HepG2 (cell line): ENCODE measurements around the gene DNASE1L2. TPM values are rescaled to one million over a fixed set of nuclear protein-coding genes. Genes with fewer than 3 reads are reported as not detected.

Experiments
- DNMT1 ChIP-seq: sonication (generic); formaldehyde crosslinking; IDR thresholded peaks from 2 replicates; pipeline ENCODE4 v1.5.1; 2020; ENCODE audit warnings: mild to moderate bottlenecking, missing genetic modification reagents
- HNF1A ChIP-seq, 2 experiments: sonication (generic) in 1 of 2; formaldehyde crosslinking in 1 of 2; IDR thresholded peaks; 2 replicates each; pipeline versions ENCODE4 v1.4.0 to v1.6.1; 2016 to 2020; ENCODE audit warnings: borderline replicate concordance in 1 of 2, low read depth in 1 of 2, mild to moderate bottlenecking in 1 of 2, missing genetic modification reagents in 1 of 2
- MIER2 ChIP-seq: IDR thresholded peaks from 2 replicates; pipeline ENCODE4 v1.6.1; 2016; ENCODE audit warnings: missing biosample characterization, missing genetic modification reagents
- NFYC ChIP-seq: IDR thresholded peaks from 2 replicates; pipeline ENCODE4 v1.6.1; 2016; ENCODE audit warnings: missing genetic modification reagents, missing compliant biosample characterization
- RXRB ChIP-seq: IDR thresholded peaks from 2 replicates; pipeline ENCODE4 v1.6.1; 2016; ENCODE audit warnings: borderline replicate concordance, missing genetic modification reagents, missing compliant biosample characterization
- UBTF ChIP-seq: sonication (generic); formaldehyde crosslinking; IDR thresholded peaks from 2 replicates; pipeline ENCODE4 v1.4.0; 2020; ENCODE audit warnings: mild to moderate bottlenecking, missing genetic modification reagents
- ZBTB2 ChIP-seq: sonication (generic); formaldehyde crosslinking; IDR thresholded peaks from 2 replicates; pipeline ENCODE4 v1.8.0; 2022; ENCODE audit warnings: low read depth, missing genetic modification reagents
- ZBTB34 ChIP-seq: sonication (generic); formaldehyde crosslinking; IDR thresholded peaks from 2 replicates; pipeline ENCODE4 v1.8.0; 2022; ENCODE audit warnings: mild to moderate bottlenecking, missing genetic modification reagents
- ZBTB38 ChIP-seq: sonication (generic); formaldehyde crosslinking; IDR thresholded peaks from 2 replicates; pipeline ENCODE4 v1.5.1; 2020; ENCODE audit warnings: mild to moderate bottlenecking, missing genetic modification reagents
- ZBTB7A ChIP-seq: sonication (generic); formaldehyde crosslinking; IDR thresholded peaks from 2 replicates; pipeline ENCODE4 v1.8.0; 2022; ENCODE audit warnings: mild to moderate bottlenecking, missing genetic modification reagents
- ZKSCAN5 ChIP-seq: sonication (generic); formaldehyde crosslinking; IDR thresholded peaks from 2 replicates; pipeline ENCODE4 v1.5.1; 2020; ENCODE audit warnings: mild to moderate bottlenecking, missing genetic modification reagents
- ZNF3 ChIP-seq: IDR thresholded peaks from 2 replicates; pipeline ENCODE4 v1.7.0; 2017; ENCODE audit warnings: inconsistent platforms
- ZNF558 ChIP-seq: sonication (generic); formaldehyde crosslinking; IDR thresholded peaks from 2 replicates; pipeline ENCODE4 v1.9.0; 2022; ENCODE audit warnings: mild to moderate bottlenecking, missing genetic modification reagents, borderline replicate concordance
- ZNF567 ChIP-seq: sonication (generic); formaldehyde crosslinking; IDR thresholded peaks from 2 replicates; pipeline ENCODE4 v1.8.1; 2023; ENCODE audit warnings: mild to moderate bottlenecking, missing genetic modification reagents, borderline replicate concordance
- ZNF619 ChIP-seq: sonication (generic); formaldehyde crosslinking; IDR thresholded peaks from 2 replicates; pipeline ENCODE4 v1.4.0; 2020; ENCODE audit warnings: mild to moderate bottlenecking, missing genetic modification reagents
- ZNF777 ChIP-seq: sonication (generic); formaldehyde crosslinking; IDR thresholded peaks from 2 replicates; pipeline ENCODE4 v1.4.0; 2020; ENCODE audit warnings: missing genetic modification reagents
- ZNF878 ChIP-seq: sonication (generic); formaldehyde crosslinking; IDR thresholded peaks from 2 replicates; pipeline ENCODE4 v1.8.1; 2023; ENCODE audit warnings: mild to moderate bottlenecking, missing genetic modification reagents, moderate library complexity
- polyA plus RNA-seq, 8 experiments: library from polyadenylated mRNA; depleted of rRNA in 3 of 8; stranded (reverse) in 7 of 8; unstranded in 1 of 8; fragments of >200 nt; fragmentation: Illumina TruSeq in 4 of 8; extraction: Trizol in 4 of 8; gene quantifications; 2 replicates each; pipeline versions ENCODE4 v1.2.1 to v1.2.3, GENCODE V29; 2011 to 2016; ENCODE audit warnings: low read depth in 4 of 8, missing spikeins in 1 of 8, mixed read lengths in 1 of 8; ENCODE audit not compliant: insufficient read depth in 1 of 8
- total RNA-seq, 5 experiments: library from RNA; depleted of rRNA; stranded (reverse); fragments of >200 nt; fragmentation: Illumina TruSeq; extraction: Trizol; gene quantifications; 2 replicates each; pipeline ENCODE4 v1.2.3, GENCODE V29; 2016; ENCODE audit warnings: low read depth in 1 of 5

The DNASE1L2 gene
- total and polyA plus RNA-seq, 2 of the 13 experiments (the other 11 are each of a cell fraction or from before 2014, with no cell fraction given), result 0.44 to 0.50 TPM

- TF ChIP-seq ZNF567 (CRISPR knock-in tag) (peak; percentile 91), ZBTB7A (CRISPR knock-in tag) (peak; percentile 58; the same call in 1 of the 2 replicates), ZBTB34 (CRISPR knock-in tag) (peak; percentile 86), ZBTB38 (CRISPR knock-in tag) (peak; percentile 86), ZKSCAN5 (CRISPR knock-in tag) (no peak), NFYC (CRISPR knock-in tag) (peak; percentile 44; the same call in 1 of the 2 replicates), HNF1A (IDR thresholded peaks at IDR 0.05; ENCODE audit: low read depth) (no peak), HNF1A (CRISPR knock-in tag; IDR thresholded peaks at IDR 0.05; ENCODE audit: borderline replicate concordance) (peak; percentile 81; the same call in 1 of the 2 replicates), DNMT1 (no peak), ZNF619 (CRISPR knock-in tag) (peak; percentile 40; the same call in 1 of the 2 replicates), MIER2 (CRISPR knock-in tag) (peak; percentile 24; the same call in 1 of the 2 replicates), UBTF (peak; percentile 95), ZNF777 (CRISPR knock-in tag) (no peak; the same call in 1 of the 2 replicates), RXRB (CRISPR knock-in tag) (peak; percentile 84), ZBTB2 (CRISPR knock-in tag) (peak; percentile 85), ZNF558 (CRISPR knock-in tag) (no peak), ZNF3 (no peak), ZNF878 (CRISPR knock-in tag) (0 out of 2 replicates have a peak, but pooled peaks have one; percentile 31)
Measured at GRCh38 chr16:2251296-2252111, 15.3 kb downstream of the DNASE1L2 start, which contains the start of gene ECI1 (continued).
